WI38 (cell line): ENCODE data around the gene COX7A2.

Experiments used
- H3K4me3 ChIP-seq: 2 replicates; pipeline ENCODE4 v1.5.1; 2011; ENCODE audit warnings: low read depth, mild to moderate bottlenecking, control low read depth, low read length
- CTCF ChIP-seq: IDR thresholded peaks from 2 replicates; pipeline ENCODE4 v1.5.1; 2012; ENCODE audit warnings: low read depth, mild to moderate bottlenecking, control low read depth, low read length

The COX7A2 gene

GRCh38 chr6:75257343-75258087 lies 13.9 kb upstream of the COX7A2 start:
- TF ChIP-seq CTCF: no peak
- no peak overlapping the region for H3K4me3 ChIP-seq

- no peak for TF ChIP-seq CTCF
- no peak overlapping the region for H3K4me3 ChIP-seq
Measured at GRCh38 chr6:75250552-75250951, 7.0 kb upstream of the COX7A2 start.

GRCh38 chr6:75249837-75250236 lies 6.2 kb upstream of the COX7A2 start:
- no peak overlapping the region for H3K4me3 ChIP-seq
- no peak for TF ChIP-seq CTCF

- H3K4me3 ChIP-seq: no peak overlapping the region
- TF ChIP-seq CTCF: no peak
Measured at GRCh38 chr6:75246386-75246785, 2.8 kb upstream of the COX7A2 start.

GRCh38 chr6:75244063-75244584 lies 523 bp upstream of the COX7A2 start:
- TF ChIP-seq CTCF: no peak
- H3K4me3 ChIP-seq: peak overlapping the region; percentile 97

- H3K4me3 ChIP-seq: no peak overlapping the region
- no peak for TF ChIP-seq CTCF
Measured at GRCh38 chr6:75236630-75237029, 7.0 kb downstream of the COX7A2 start.

- no peak overlapping the region for H3K4me3 ChIP-seq
- no peak for TF ChIP-seq CTCF
Measured at GRCh38 chr6:75235271-75235670, 8.3 kb downstream of the COX7A2 start.
